ENCODE results near the gene GRIK4. TPM values are rescaled to one million over a fixed set of nuclear protein-coding genes. Genes with fewer than 3 reads are reported as not detected.

GRIK4 gene
- total and polyA plus RNA-seq, 9 of the 15 experiments (the other 6 are each of a cell fraction or from before 2014, with no cell fraction given): not detected

DNA sequence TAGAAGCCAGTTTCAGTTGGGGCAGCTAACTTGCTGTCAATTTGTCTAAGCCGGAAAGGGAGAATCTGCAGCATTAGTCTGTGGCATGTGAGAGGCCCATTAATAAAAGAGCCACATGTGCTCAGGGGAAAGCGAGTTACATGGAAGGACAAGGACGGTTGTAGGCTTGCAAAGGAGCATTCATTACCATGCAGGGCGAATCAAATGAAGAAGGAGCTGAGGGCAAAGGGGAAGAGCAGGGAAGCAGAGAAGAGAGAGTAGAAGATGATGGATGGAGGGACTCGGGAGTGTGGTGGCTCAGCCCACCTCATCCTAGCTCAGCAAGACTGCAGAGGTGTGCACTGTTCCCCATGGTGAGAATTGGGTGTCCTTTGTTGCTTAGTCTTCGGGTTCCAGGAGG is 359.6 kb downstream of the GRIK4 start:
- CTCF ChIA-PET (ENCODE audit: low intra/inter-chr PET ratio): no interaction called here
- 1% methylated on average over 6 of the region's 6 CpGs for WGBS (ENCODE audit: insufficient coverage, low coverage, missing lambda C conversion rate)

More for the DNA sequence above, 359.6 kb downstream of the GRIK4 start:
- Histone ChIP-seq H3K4me1 (replicated peaks in 1 of 2; ENCODE audit: control insufficient read depth in 2 of 2, insufficient read depth in 2 of 2, low read length in 2 of 2) (no peaks in the 10 kb centered on the region), H3K27me3 (ENCODE audit: control insufficient read depth in 2 of 2, insufficient read depth in 2 of 2, low read length in 2 of 2) (peaks cover 4 to 53% of the 10 kb centered on the region in 2 experiments; a peak in 3 of 5 replicates), H3K9me1 (ENCODE audit: control insufficient read depth, insufficient read depth, low read length) (no peaks in the 10 kb centered on the region), H3K4me2 (ENCODE audit: insufficient read depth, low read length) (no peak overlapping the region), H3K36me3 (ENCODE audit: control insufficient read depth, insufficient read depth, low read length) (no peaks in the 10 kb centered on the region), H3K9ac (ENCODE audit: insufficient read depth in 1 of 2, low read depth in 2 of 2, low read length in 2 of 2) (no peak overlapping the region), H3K4me3 (no peak overlapping the region), H2AFZ (ENCODE audit: low read depth, low read length) (no peak overlapping the region), H4K20me1 (replicated peaks; ENCODE audit: control insufficient read depth, insufficient read depth, low read length) (no peaks in the 10 kb centered on the region; the same call in 1 of the 2 replicates), H3K9me3 (replicated peaks; ENCODE audit: control insufficient read depth, insufficient read depth, low read depth, low read length) (no peaks in the 10 kb centered on the region), H3K79me2 (ENCODE audit: control insufficient read depth, insufficient read depth, low read length) (no peaks in the 10 kb centered on the region), H3K27ac (ENCODE audit: extremely low read depth, low read depth, low read length) (no peak overlapping the region)
- in situ Hi-C loops (cut with MboI): no loop called here
- TF ChIP-seq MED1 (CRISPR knock-in tag; IDR thresholded peaks at IDR 0.05; ENCODE audit: borderline replicate concordance) (no peak), ZNF77 (CRISPR knock-in tag; IDR thresholded peaks at IDR 0.05) (no peak), ZMIZ1 (IDR thresholded peaks at IDR 0.05; ENCODE audit: low read depth in 2 of 2, low read length in 2 of 2) (no peak), NCOA4 (IDR thresholded peaks at IDR 0.05; ENCODE audit: partially characterized antibody) (no peak), STAT5B (CRISPR knock-in tag; IDR thresholded peaks at IDR 0.05) (no peak), SFPQ (IDR thresholded peaks at IDR 0.05; ENCODE audit: low read depth, low read length) (no peak), SNIP1 (IDR thresholded peaks at IDR 0.05; ENCODE audit: low read depth) (no peak), TBL1XR1 (IDR thresholded peaks at IDR 0.05; ENCODE audit: low read length in 2 of 2) (no peak), PHF8 (IDR thresholded peaks at IDR 0.05; ENCODE audit: borderline replicate concordance, low read length) (no peak)
- POLR2A ChIA-PET: no interaction called here
- intact Hi-C loops (cut with micrococcal nuclease): no loop called here
- DNase-seq (ENCODE audit: extremely low read depth in 1 of 4, low spot score in 3 of 4): no peak
- no TSS peak for BruUV-seq (replicated peaks)
- ATAC-seq: no peak
- FAIRE-seq: no peak

Measured in K562 (cell line).